HepG2 (cell line): Measurements from ENCODE around the gene CAMK2A.

Experiments used
- ONECUT2 ChIP-seq: sonication (generic); formaldehyde crosslinking; IDR thresholded peaks from 2 replicates; pipeline ENCODE4 v1.4.0; 2020; ENCODE audit warnings: missing genetic modification reagents
- POLR2A ChIP-seq, 2 experiments: IDR thresholded peaks; 2 replicates each; pipeline ENCODE4 v1.6.1; 2011; ENCODE audit warnings: low read depth in 2 of 2, low read length in 2 of 2, mild to moderate bottlenecking in 1 of 2, moderate library complexity in 1 of 2; ENCODE audit not compliant: insufficient read depth in 1 of 2
- SNRNP70 ChIP-seq: fragments of 200-400 bp; formaldehyde crosslinking; IDR thresholded peaks from 2 replicates; pipeline ENCODE4 v1.6.1; 2017; ENCODE audit warnings: mild to moderate bottlenecking, low read depth, low read length, moderate library complexity
- ZNF547 ChIP-seq: sonication (generic); formaldehyde crosslinking; IDR thresholded peaks from 2 replicates; pipeline ENCODE4 v1.5.1; 2020; ENCODE audit warnings: mild to moderate bottlenecking, missing genetic modification reagents
- ZNF724P ChIP-seq: sonication (generic); formaldehyde crosslinking; IDR thresholded peaks from 2 replicates; pipeline ENCODE4 v1.8.0; 2022; ENCODE audit warnings: missing genetic modification reagents, borderline replicate concordance

GRCh38 chr5:150251504-150251903, 38.1 kb downstream of the CAMK2A start:
- TF ChIP-seq POLR2A (IDR thresholded peaks at IDR 0.05; ENCODE audit: insufficient read depth in 1 of 2, low read depth in 2 of 2, low read length in 2 of 2) (no peak), ZNF547 (CRISPR knock-in tag) (no peak), ONECUT2 (no peak), SNRNP70 (no peak), ZNF724P (CRISPR knock-in tag) (no peak)
